ENCODE results near the gene FARP2.

The FARP2 gene

DNA sequence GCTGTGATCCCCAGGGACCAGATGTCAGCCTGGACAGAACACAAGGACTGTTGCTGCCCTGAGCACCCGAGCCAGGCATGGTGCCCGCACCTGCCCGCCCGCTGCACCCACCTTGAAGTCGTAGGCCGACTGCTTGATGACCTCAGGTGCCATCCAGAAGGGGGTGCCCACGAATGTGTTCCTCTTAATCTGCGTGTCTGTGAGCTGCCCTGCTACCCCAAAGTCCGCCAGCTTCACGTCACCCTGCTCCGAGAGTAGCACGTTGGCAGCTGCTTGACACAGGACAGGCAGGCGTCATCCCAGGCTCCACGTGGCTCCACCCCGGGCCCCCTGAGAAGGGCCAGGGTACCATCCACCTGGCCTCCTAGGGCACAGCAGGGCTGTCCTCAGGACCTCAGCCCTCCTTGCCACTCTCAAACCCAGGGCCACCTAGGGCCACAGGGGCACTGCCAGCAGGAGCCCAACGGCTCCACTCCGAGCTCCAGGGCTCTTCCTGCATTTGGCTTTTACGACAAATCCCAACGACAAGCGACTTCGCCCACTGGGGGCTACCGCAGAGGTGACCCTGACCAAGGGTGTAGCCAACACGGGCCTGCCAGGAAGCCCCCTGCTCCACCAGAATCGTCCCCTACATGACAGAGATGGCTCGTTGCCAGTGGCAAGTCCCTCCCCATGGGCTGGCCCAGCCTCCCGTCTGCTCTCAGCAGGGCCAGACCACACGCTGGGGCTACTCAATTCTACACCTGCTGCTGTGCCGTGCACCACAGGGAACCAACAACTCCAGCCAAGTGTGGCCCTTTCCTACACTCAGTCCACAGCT lies 143.3 kb downstream of the FARP2 start:
- no peak for ATAC-seq
- TF ChIP-seq, protein P1, sequence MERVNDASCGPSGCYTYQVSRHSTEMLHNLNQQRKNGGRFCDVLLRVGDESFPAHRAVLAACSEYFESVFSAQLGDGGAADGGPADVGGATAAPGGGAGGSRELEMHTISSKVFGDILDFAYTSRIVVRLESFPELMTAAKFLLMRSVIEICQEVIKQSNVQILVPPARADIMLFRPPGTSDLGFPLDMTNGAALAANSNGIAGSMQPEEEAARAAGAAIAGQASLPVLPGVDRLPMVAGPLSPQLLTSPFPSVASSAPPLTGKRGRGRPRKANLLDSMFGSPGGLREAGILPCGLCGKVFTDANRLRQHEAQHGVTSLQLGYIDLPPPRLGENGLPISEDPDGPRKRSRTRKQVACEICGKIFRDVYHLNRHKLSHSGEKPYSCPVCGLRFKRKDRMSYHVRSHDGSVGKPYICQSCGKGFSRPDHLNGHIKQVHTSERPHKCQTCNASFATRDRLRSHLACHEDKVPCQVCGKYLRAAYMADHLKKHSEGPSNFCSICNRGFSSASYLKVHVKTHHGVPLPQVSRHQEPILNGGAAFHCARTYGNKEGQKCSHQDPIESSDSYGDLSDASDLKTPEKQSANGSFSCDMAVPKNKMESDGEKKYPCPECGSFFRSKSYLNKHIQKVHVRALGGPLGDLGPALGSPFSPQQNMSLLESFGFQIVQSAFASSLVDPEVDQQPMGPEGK (CRISPR knock-in tag; IDR thresholded peaks at IDR 0.05; ENCODE audit: borderline replicate concordance), result no peak
- no peak for TF ChIP-seq ESRRG (CRISPR knock-in tag; IDR thresholded peaks at IDR 0.05)
- TF ChIP-seq BACH2 (CRISPR knock-in tag; IDR thresholded peaks at IDR 0.05; ENCODE audit: borderline replicate concordance), result no peak
- TF ChIP-seq, protein P2, sequence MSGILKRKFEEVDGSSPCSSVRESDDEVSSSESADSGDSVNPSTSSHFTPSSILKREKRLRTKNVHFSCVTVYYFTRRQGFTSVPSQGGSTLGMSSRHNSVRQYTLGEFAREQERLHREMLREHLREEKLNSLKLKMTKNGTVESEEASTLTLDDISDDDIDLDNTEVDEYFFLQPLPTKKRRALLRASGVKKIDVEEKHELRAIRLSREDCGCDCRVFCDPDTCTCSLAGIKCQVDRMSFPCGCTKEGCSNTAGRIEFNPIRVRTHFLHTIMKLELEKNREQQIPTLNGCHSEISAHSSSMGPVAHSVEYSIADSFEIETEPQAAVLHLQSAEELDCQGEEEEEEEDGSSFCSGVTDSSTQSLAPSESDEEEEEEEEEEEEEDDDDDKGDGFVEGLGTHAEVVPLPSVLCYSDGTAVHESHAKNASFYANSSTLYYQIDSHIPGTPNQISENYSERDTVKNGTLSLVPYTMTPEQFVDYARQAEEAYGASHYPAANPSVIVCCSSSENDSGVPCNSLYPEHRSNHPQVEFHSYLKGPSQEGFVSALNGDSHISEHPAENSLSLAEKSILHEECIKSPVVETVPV (CRISPR knock-in tag; IDR thresholded peaks at IDR 0.05), result no peak
- TF ChIP-seq SNAI2 (CRISPR knock-in tag; IDR thresholded peaks at IDR 0.05), result no peak
- no peak for TF ChIP-seq CSDC2 (CRISPR knock-in tag; IDR thresholded peaks at IDR 0.05)
- TF ChIP-seq ISL1 (CRISPR knock-in tag; IDR thresholded peaks at IDR 0.05), result no peak
- TF ChIP-seq, protein P3, sequence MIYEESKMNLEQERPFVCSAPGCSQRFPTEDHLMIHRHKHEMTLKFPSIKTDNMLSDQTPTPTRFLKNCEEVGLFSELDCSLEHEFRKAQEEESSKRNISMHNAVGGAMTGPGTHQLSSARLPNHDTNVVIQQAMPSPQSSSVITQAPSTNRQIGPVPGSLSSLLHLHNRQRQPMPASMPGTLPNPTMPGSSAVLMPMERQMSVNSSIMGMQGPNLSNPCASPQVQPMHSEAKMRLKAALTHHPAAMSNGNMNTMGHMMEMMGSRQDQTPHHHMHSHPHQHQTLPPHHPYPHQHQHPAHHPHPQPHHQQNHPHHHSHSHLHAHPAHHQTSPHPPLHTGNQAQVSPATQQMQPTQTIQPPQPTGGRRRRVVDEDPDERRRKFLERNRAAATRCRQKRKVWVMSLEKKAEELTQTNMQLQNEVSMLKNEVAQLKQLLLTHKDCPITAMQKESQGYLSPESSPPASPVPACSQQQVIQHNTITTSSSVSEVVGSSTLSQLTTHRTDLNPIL (CRISPR knock-in tag; IDR thresholded peaks at IDR 0.05; ENCODE audit: low read depth), result no peak
- TF ChIP-seq RARB (CRISPR knock-in tag; IDR thresholded peaks at IDR 0.05), result no peak
- TF ChIP-seq GLIS3 (CRISPR knock-in tag; IDR thresholded peaks at IDR 0.05), result no peak

DNA sequence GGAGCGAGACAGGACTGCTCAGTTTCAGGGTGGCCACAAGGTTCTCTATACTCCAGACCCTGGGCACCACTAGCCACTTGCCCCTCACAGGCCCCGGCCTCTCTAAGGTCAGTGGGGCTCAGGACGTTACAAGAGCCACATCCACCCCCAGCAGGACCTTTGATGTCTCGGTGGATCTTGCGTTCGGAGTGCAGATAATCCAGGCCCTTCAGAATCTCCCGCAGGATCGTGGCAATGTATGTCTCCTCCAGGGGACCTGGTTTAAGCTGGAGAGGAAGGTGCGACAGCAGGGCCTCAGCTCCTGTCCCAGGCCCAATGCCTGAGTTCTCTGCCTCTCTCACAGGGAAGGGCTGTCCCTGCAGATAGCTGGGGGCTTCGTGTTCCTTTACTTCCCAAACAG lies 143.9 kb downstream of the FARP2 start:
- no peak for ATAC-seq

DNA sequence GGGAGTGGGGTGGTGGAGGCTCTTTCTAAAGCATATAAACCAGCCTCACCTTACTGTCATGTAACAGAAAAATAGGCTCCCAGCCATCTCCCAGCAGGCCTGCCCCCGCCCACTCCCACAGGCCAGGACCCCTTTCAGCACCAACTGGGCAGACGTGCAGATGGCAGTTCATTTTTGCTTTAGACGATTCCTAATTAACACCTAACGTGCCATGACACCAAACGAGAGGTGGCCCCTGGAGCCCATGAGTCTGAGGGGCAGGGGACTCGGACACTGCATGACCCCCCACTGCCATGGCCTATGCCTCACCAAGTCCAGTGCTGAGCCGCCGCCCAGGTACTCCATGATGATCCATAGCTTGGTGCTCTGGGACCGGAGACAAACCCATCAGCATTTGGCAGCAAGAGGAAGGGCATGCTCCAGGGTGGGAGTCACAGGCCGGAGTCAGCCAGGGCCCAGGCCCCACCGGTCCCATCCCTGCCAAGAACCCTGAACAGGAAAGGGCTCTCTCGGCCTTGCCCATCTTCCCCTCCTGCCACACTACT lies 144.4 kb downstream of the FARP2 start:
- TF ChIP-seq PPARA (CRISPR knock-in tag; IDR thresholded peaks at IDR 0.05; ENCODE audit: borderline replicate concordance), result no peak
- no peak for TF ChIP-seq TCF4 (CRISPR knock-in tag; IDR thresholded peaks at IDR 0.05; ENCODE audit: borderline replicate concordance)
- no peak for TF ChIP-seq ZFP3 (CRISPR knock-in tag; IDR thresholded peaks at IDR 0.05)
- no peak for TF ChIP-seq ZC3H10 (CRISPR knock-in tag; IDR thresholded peaks at IDR 0.05)

More for the DNA sequence above, 143.9 kb downstream of the FARP2 start:
- TF ChIP-seq PPARA (CRISPR knock-in tag; IDR thresholded peaks at IDR 0.05; ENCODE audit: borderline replicate concordance) (no peak), ZNF8 (CRISPR knock-in tag; IDR thresholded peaks at IDR 0.05) (no peak), ZFP3 (CRISPR knock-in tag; IDR thresholded peaks at IDR 0.05) (no peak), OSR1 (CRISPR knock-in tag; IDR thresholded peaks at IDR 0.05) (no peak), GLIS3 (CRISPR knock-in tag; IDR thresholded peaks at IDR 0.05) (no peak), ISL1 (CRISPR knock-in tag; IDR thresholded peaks at IDR 0.05) (no peak), TCF4 (CRISPR knock-in tag; IDR thresholded peaks at IDR 0.05; ENCODE audit: borderline replicate concordance) (no peak), ARNTL (CRISPR knock-in tag; IDR thresholded peaks at IDR 0.05; ENCODE audit: borderline replicate concordance, low read depth) (no peak), ZNF70 (CRISPR knock-in tag; IDR thresholded peaks at IDR 0.05) (no peak)
- TF ChIP-seq, protein P1 (CRISPR knock-in tag; IDR thresholded peaks at IDR 0.05; ENCODE audit: borderline replicate concordance), result no peak
- TF ChIP-seq, protein P4, sequence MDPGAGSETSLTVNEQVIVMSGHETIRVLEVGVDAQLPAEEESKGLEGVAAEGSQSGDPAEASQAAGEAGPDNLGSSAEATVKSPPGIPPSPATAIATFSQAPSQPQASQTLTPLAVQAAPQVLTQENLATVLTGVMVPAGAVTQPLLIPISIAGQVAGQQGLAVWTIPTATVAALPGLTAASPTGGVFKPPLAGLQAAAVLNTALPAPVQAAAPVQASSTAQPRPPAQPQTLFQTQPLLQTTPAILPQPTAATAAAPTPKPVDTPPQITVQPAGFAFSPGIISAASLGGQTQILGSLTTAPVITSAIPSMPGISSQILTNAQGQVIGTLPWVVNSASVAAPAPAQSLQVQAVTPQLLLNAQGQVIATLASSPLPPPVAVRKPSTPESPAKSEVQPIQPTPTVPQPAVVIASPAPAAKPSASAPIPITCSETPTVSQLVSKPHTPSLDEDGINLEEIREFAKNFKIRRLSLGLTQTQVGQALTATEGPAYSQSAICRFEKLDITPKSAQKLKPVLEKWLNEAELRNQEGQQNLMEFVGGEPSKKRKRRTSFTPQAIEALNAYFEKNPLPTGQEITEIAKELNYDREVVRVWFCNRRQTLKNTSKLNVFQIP (CRISPR knock-in tag; IDR thresholded peaks at IDR 0.05; ENCODE audit: borderline replicate concordance, low read depth), result no peak
- TF ChIP-seq, protein P3 (CRISPR knock-in tag; IDR thresholded peaks at IDR 0.05; ENCODE audit: low read depth), result no peak

More for the DNA sequence above, 144.4 kb downstream of the FARP2 start:
- ATAC-seq, result no peak
